Muscle layer of duodenum (tissue), 2 donors: ENCODE measurements around the gene BBS9.

Experiments used
- H3K27ac ChIP-seq: one replicate; pipeline ENCODE4 v1.7.0; 2013; ENCODE audit warnings: mild to moderate bottlenecking, low read length
- H3K27me3 ChIP-seq: one replicate; pipeline ENCODE4 v1.7.0; 2013; ENCODE audit warnings: low read depth, mild to moderate bottlenecking, control low read depth, low read length
- H3K36me3 ChIP-seq, 2 donors: one replicate each; pipeline ENCODE4 v1.7.0; 2013; ENCODE audit warnings: low read length in 2 of 2, control low read depth in 1 of 2, mild to moderate bottlenecking in 1 of 2; ENCODE audit not compliant: insufficient read depth in 2 of 2, control insufficient read depth in 1 of 2
- H3K4me1 ChIP-seq, 2 donors: one replicate each; pipeline ENCODE4 v1.7.0; 2013; ENCODE audit warnings: low read length in 2 of 2, mild to moderate bottlenecking in 2 of 2, control low read depth in 1 of 2, moderate library complexity in 1 of 2; ENCODE audit not compliant: insufficient read depth in 2 of 2, control insufficient read depth in 1 of 2
- H3K4me3 ChIP-seq, 2 donors: one replicate each; pipeline ENCODE4 v1.7.0; 2013; ENCODE audit warnings: low read length in 2 of 2, low read depth in 1 of 2, mild to moderate bottlenecking in 1 of 2
- H3K9me3 ChIP-seq, 2 donors: one replicate each; pipeline ENCODE4 v1.7.0; 2013; ENCODE audit warnings: low read length in 2 of 2, control low read depth in 1 of 2, mild to moderate bottlenecking in 1 of 2; ENCODE audit not compliant: control insufficient read depth in 1 of 2
- donor health status: healthy.

Gene BBS9

DNA sequence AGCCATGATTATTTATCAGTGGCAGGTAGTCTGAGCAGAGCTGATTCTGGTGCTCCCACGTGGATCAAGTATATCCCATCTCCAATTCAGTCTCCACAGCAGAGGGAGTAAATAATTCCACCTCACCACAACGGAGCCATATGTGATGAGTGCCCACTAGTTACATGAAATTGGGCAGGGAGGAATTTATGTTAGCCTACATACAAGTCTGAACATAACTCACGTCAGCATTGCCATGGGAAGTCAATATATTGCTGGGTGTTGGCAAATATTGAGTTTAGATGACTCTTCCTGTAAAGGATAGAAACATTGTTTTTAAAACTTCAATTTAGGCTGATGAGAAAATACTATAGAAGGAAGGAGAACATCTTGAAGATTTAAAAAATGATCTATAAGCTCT is 507.0 kb downstream of the BBS9 start:
- H3K36me3 ChIP-seq, result no peaks in the 10 kb centered on the region
- H3K4me1 ChIP-seq, result no peaks in the 10 kb centered on the region
- H3K27me3 ChIP-seq, result no peaks in the 10 kb centered on the region
- no peaks in the 10 kb centered on the region for H3K9me3 ChIP-seq
- no peak overlapping the region for H3K4me3 ChIP-seq
- H3K27ac ChIP-seq, result no peak overlapping the region

- H3K4me3 ChIP-seq, result no peak overlapping the region
- no peaks in the 10 kb centered on the region for H3K36me3 ChIP-seq
- H3K9me3 ChIP-seq, result no peaks in the 10 kb centered on the region
- H3K4me1 ChIP-seq, result no peaks in the 10 kb centered on the region
- H3K27me3 ChIP-seq, result no peaks in the 10 kb centered on the region
- no peak overlapping the region for H3K27ac ChIP-seq
These were observed 510.3 kb downstream of the BBS9 start for GRCh38 chr7:33639552-33640197.

GRCh38 chr7:33640741-33641140 is 511.4 kb downstream of the BBS9 start:
- Histone ChIP-seq H3K4me3 (no peak overlapping the region), H3K27me3 (no peaks in the 10 kb centered on the region), H3K4me1 (no peaks in the 10 kb centered on the region), H3K9me3 (no peaks in the 10 kb centered on the region), H3K27ac (no peak overlapping the region), H3K36me3 (no peaks in the 10 kb centered on the region)

DNA sequence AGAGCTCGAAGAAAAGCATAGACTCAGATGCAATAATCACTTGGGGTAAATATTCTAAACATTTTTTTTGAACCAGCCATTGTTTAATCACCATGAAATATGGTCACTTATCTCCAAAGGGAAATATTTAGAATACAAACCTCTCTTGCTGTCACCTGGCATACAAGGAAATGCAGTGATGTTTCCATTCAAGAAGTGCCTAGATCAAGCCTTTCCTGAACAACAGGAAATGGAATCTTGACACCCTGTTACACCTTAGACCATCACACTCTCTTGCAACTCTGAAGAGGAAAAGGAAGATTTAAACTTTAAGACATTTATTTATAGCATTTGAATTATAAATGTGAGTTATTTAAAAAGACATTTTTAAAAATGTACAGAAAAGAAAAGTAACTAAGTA is 512.9 kb downstream of the BBS9 start:
- H3K27me3 ChIP-seq, result no peaks in the 10 kb centered on the region
- H3K9me3 ChIP-seq, result no peaks in the 10 kb centered on the region
- no peaks in the 10 kb centered on the region for H3K36me3 ChIP-seq
- H3K4me3 ChIP-seq, result no peak overlapping the region
- H3K4me1 ChIP-seq, result no peaks in the 10 kb centered on the region
- no peak overlapping the region for H3K27ac ChIP-seq

- no peak overlapping the region for H3K27ac ChIP-seq
- H3K9me3 ChIP-seq, result no peaks in the 10 kb centered on the region
- H3K4me1 ChIP-seq, result no peaks in the 10 kb centered on the region
- H3K36me3 ChIP-seq, result no peaks in the 10 kb centered on the region
- no peak overlapping the region for H3K4me3 ChIP-seq
- no peaks in the 10 kb centered on the region for H3K27me3 ChIP-seq
These were observed 514.2 kb downstream of the BBS9 start for GRCh38 chr7:33643530-33643929.

DNA sequence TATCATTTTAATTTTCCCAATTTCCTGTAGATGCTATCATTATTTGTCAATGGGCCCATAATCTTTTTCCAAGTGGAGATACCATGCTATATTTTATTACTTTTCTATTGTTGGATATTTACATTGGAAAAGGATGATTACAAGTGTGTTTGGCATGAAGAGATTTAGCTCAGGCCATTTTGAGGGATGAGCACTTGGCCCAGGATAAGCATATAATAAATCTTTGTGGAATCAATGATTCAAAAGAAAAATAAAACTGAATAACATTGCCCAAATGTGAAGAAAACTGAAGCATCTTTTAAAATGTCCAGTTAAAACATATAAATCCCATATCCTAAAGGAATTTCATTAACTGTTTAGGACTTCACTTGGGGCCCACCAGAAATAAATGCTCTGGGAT is 515.1 kb downstream of the BBS9 start:
- H3K36me3 ChIP-seq, result no peaks in the 10 kb centered on the region
- no peak overlapping the region for H3K4me3 ChIP-seq
- no peak overlapping the region for H3K27ac ChIP-seq
- H3K27me3 ChIP-seq, result no peaks in the 10 kb centered on the region
- no peaks in the 10 kb centered on the region for H3K4me1 ChIP-seq
- no peaks in the 10 kb centered on the region for H3K9me3 ChIP-seq

DNA sequence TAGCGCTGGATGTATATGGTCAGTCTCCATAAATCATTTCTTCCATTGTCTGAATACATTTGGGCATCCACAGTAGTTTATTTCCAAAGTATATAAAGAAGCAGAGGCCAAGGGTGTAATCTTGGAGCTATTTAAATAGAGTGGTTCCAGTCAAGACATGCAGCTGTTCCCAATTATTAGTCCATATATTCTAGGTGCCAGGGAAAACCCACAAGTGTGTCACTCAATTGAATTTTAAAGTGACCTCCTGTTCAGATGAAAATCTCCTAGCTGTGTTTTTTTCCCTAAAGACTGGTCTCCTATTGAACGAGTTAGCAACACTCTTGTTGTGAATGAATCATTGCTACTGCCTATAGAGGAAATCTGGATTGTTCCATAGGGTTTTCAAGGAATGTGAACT is 515.7 kb downstream of the BBS9 start:
- H3K4me1 ChIP-seq, result no peaks in the 10 kb centered on the region
- no peaks in the 10 kb centered on the region for H3K27me3 ChIP-seq
- no peak overlapping the region for H3K4me3 ChIP-seq
- no peak overlapping the region for H3K27ac ChIP-seq
- no peaks in the 10 kb centered on the region for H3K36me3 ChIP-seq
- H3K9me3 ChIP-seq, result no peaks in the 10 kb centered on the region

DNA sequence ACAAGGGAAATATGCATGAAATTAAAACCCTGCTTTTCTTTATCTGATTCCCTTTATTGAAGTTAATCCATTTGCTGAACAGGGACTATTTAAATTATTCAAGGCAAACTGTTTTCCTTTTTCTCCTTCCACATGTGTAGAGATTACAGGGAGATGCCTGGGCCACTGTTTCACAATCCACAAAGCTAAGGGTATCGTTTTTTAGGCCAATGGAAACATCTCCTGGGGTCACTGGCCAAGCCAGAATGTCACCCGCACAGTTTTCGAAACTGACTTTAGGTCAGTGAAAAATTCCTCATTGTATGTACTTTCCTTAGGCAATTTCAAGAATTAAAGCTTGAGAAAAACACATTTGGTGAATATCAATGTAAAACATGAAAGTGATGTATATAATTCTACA is 516.8 kb downstream of the BBS9 start:
- Histone ChIP-seq H3K4me3 (no peak overlapping the region), H3K36me3 (no peaks in the 10 kb centered on the region), H3K4me1 (no peaks in the 10 kb centered on the region), H3K9me3 (no peaks in the 10 kb centered on the region), H3K27me3 (no peaks in the 10 kb centered on the region), H3K27ac (no peak overlapping the region)

- Histone ChIP-seq H3K4me3 (no peak overlapping the region), H3K4me1 (no peaks in the 10 kb centered on the region), H3K9me3 (no peaks in the 10 kb centered on the region), H3K27ac (no peak overlapping the region), H3K36me3 (no peaks in the 10 kb centered on the region), H3K27me3 (no peaks in the 10 kb centered on the region)
These were observed 517.6 kb downstream of the BBS9 start for GRCh38 chr7:33646891-33647391.

DNA sequence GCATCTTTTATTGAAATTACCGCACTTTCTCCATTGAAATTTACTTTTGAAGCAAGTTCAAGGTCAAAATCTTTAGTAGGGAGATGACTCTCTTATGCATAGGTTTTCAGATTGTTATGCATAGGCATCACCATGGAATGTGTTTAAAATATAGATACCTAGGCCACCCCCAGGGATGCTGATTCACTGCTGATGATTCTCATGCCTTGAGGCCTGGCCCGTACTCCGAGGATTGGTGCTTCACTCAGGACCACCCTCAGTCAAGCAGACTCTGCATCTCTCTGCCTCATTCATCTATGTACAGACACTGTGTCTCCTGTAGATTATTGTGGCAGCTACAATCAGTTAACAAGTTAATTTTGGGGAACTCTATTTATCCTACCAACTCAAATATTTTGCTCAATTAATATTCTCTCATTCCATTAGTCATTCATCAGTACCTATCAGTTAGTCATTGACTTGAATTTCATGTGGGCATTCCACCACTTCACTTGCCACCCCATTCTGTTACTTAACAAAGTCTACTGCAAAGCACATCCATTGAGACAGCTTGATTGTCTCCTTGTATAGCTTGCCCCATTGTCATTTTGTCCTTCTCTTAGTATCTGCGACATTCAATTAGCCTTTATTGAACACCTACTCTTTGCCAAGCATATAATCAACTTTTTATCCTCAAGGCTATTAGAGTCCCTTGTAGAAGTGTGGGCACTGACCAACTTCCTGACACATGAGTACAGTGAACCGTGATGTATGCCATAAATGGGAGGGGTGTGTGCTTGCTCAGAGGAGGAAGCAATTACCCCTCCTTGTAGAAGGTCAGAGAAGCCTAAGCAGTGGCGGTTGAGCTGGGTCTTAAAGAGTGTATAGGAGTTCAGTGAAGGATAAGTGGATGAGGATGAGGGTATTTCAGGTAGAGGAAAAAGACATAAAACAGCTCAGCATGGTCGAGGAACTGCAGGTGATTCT is 520.4 kb downstream of the BBS9 start:
- Histone ChIP-seq H3K27ac (no peak overlapping the region), H3K27me3 (no peaks in the 10 kb centered on the region), H3K4me1 (no peaks in the 10 kb centered on the region), H3K36me3 (no peaks in the 10 kb centered on the region), H3K4me3 (no peak overlapping the region), H3K9me3 (no peaks in the 10 kb centered on the region)

- H3K27me3 ChIP-seq, result no peaks in the 10 kb centered on the region
- no peaks in the 10 kb centered on the region for H3K4me1 ChIP-seq
- no peak overlapping the region for H3K4me3 ChIP-seq
- H3K9me3 ChIP-seq, result no peaks in the 10 kb centered on the region
- no peaks in the 10 kb centered on the region for H3K36me3 ChIP-seq
- H3K27ac ChIP-seq, result no peak overlapping the region
These were observed 521.5 kb downstream of the BBS9 start for GRCh38 chr7:33650828-33651227.
